ENCODE results near the gene CBX5.
"Not testable (repeated sequence)": the region's sequence is repeated elsewhere in the genome, so short reads cannot be mapped to it uniquely, and the experiment has no call there.

GRCh38 chr12:54284070-54284780 lies 4.3 kb upstream of the CBX5 start:
- not testable (repeated sequence) for TF ChIP-seq CTCF (conservative IDR thresholded peaks at IDR 0.05; ENCODE audit: low read length); EZH2phosphoT487 (IDR thresholded peaks at IDR 0.05; ENCODE audit: borderline replicate concordance, low read depth, low read length)
